ENCODE data around the gene PIGBOS1.

Gene PIGBOS1, protein sequence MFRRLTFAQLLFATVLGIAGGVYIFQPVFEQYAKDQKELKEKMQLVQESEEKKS
- total RNA-seq, result 3.9 to 4.7 (median 4.1) reads per million in 3 donors

DNA sequence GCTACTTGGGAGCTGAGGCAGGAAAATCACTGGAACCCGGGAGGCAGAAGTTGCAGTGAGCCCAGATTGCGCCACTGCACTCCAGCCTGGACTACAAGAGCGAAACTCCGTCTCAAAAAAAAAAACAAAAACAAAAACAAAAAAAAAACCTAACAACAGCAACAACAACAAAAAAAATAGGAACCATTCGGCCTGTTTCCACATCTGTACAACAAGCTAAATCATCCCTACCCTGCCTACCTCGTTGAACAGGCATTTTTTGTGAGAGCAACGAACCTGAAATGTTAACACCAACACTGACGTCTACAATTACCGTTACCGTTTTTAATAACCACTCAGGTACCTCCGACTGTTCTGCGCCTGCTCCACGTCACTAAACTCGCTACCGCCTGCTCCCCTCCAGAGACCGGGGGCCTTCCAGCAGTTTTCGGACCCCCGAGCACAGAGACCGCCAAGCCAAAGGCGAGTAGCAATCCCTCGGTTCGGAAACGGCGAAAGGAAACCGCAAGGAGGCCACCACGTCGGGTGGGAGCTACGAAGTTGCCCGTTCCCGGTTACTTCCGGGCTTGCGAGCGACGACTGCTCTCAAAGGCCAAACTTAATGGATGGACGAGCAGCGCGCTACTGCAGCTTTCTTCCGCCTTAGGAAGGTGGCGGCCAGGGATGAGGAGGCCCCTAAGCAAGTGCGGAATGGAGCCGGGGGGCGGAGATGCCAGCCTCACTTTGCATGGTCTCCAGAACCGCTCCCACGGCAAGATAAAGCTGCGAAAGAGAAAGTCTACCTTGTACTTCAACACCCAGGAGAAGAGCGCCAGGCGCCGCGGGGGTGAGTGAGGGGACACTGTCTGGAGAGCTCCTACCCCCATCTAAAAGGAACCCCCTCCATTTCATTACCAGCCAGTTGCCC is at the start of gene PIGBOS1, which contains the start of gene PIGB:
PIGBOS1 (minus strand) TSS at position 536 of the 907 bp plus-strand sequence. CDS start 1,331 bp downstream, outside the sequence.
PIGB (plus strand) TSS at position 635 of the 907 bp plus-strand sequence; CDS start at position 664, 29 bp downstream.
- H3K36me3 ChIP-seq (ENCODE audit: control insufficient read depth, insufficient read depth, low read length), result no peaks in the 10 kb centered on the region
- no peaks in the 10 kb centered on the region for H3K27me3 ChIP-seq (replicated peaks; ENCODE audit: control insufficient read depth, insufficient read depth, low read length, poor library complexity, severe bottlenecking)
- H3K4me3 ChIP-seq (ENCODE audit: insufficient read depth, low read depth, low read length, poor library complexity, severe bottlenecking), result peak within 1 kb of the TSS; percentile 92
- DNase-seq, result peak; percentile 52 to 71 (median 71)
- H3K27ac ChIP-seq (ENCODE audit: insufficient read depth, low read length, poor library complexity, severe bottlenecking), result peak within 1 kb of the TSS; percentile 98
- H3K9me3 ChIP-seq (ENCODE audit: control insufficient read depth, low read length), result no peaks in the 10 kb centered on the region
- H3K4me1 ChIP-seq (ENCODE audit: control insufficient read depth, insufficient read depth, low read length, poor library complexity, severe bottlenecking), result peaks cover 17% of the 10 kb centered on the region

- Histone ChIP-seq H3K4me1 (ENCODE audit: control insufficient read depth, insufficient read depth, low read length, poor library complexity, severe bottlenecking) (no peaks in the 10 kb centered on the region), H3K4me3 (ENCODE audit: insufficient read depth, low read depth, low read length, poor library complexity, severe bottlenecking) (no peak overlapping the region), H3K27me3 (replicated peaks; ENCODE audit: control insufficient read depth, insufficient read depth, low read length, poor library complexity, severe bottlenecking) (no peaks in the 10 kb centered on the region), H3K36me3 (ENCODE audit: control insufficient read depth, insufficient read depth, low read length) (peaks cover 12% of the 10 kb centered on the region), H3K9me3 (ENCODE audit: control insufficient read depth, low read length) (no peaks in the 10 kb centered on the region), H3K27ac (ENCODE audit: insufficient read depth, low read length, poor library complexity, severe bottlenecking) (no peak overlapping the region)
- no peak for DNase-seq
Observed at GRCh38 chr15:55366981-55367380, 48.1 kb upstream of the PIGBOS1 start.

DNA sequence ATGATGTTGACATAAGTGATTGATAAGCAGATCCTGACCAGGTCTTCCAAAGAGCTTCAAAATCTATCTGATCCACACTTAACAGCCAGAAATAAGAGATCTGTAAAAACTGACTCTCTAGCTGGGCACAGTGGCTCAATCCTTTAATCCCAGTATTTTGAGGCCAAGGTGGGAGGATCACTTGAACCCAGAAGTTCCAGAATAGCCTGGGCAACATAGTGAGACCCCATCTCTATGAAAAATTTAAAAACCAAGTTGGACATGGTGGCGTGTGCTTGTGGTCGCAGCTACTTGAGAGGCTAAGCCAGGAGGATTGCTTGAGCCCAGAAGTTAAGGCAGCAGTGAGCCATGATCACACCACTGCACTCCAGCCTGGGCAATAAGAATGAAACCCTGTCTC is 43.7 kb upstream of the PIGBOS1 start:
- Histone ChIP-seq H3K27ac (ENCODE audit: insufficient read depth, low read length, poor library complexity, severe bottlenecking) (no peak overlapping the region), H3K36me3 (ENCODE audit: control insufficient read depth, insufficient read depth, low read length) (peaks cover 7% of the 10 kb centered on the region), H3K9me3 (ENCODE audit: control insufficient read depth, low read length) (no peaks in the 10 kb centered on the region)

GRCh38 chr15:55361048-55361447 is 42.1 kb upstream of the PIGBOS1 start:
- H3K4me3 ChIP-seq (ENCODE audit: insufficient read depth, low read depth, low read length, poor library complexity, severe bottlenecking), result no peak overlapping the region
- no peak for DNase-seq
- no peaks in the 10 kb centered on the region for H3K4me1 ChIP-seq (ENCODE audit: control insufficient read depth, insufficient read depth, low read length, poor library complexity, severe bottlenecking)
- no peak overlapping the region for H3K27ac ChIP-seq (ENCODE audit: insufficient read depth, low read length, poor library complexity, severe bottlenecking)
- peaks cover 13% of the 10 kb centered on the region for H3K36me3 ChIP-seq (ENCODE audit: control insufficient read depth, insufficient read depth, low read length)
- no peaks in the 10 kb centered on the region for H3K9me3 ChIP-seq (ENCODE audit: control insufficient read depth, low read length)
- no peaks in the 10 kb centered on the region for H3K27me3 ChIP-seq (replicated peaks; ENCODE audit: control insufficient read depth, insufficient read depth, low read length, poor library complexity, severe bottlenecking)

More for the DNA sequence above, 43.7 kb upstream of the PIGBOS1 start:
- no peaks in the 10 kb centered on the region for H3K27me3 ChIP-seq (replicated peaks; ENCODE audit: control insufficient read depth, insufficient read depth, low read length, poor library complexity, severe bottlenecking)
- no peak overlapping the region for H3K4me3 ChIP-seq (ENCODE audit: insufficient read depth, low read depth, low read length, poor library complexity, severe bottlenecking)
- no peak for DNase-seq
- H3K4me1 ChIP-seq (ENCODE audit: control insufficient read depth, insufficient read depth, low read length, poor library complexity, severe bottlenecking), result no peaks in the 10 kb centered on the region

DNA sequence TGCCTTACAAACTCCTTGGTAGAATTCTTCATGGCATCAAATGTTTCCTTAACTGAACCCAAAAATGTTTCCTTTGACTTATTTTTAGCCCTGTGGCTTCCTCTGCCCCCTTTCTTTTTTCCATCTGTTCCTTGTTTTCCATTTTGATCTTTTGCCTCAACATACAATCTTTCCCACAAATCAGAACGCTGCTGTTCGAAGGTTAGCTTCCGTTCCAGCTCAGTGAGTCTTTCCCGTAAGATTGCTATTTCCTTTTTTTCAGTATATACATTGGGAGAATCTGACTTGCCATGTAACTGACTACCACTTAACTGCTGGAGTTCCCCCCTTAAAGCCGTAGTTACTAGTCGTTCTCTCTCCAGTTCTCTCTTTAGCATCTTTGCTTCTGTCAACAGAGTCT is 41.3 kb upstream of the PIGBOS1 start:
- Histone ChIP-seq H3K4me3 (ENCODE audit: insufficient read depth, low read depth, low read length, poor library complexity, severe bottlenecking) (no peak overlapping the region), H3K27me3 (replicated peaks; ENCODE audit: control insufficient read depth, insufficient read depth, low read length, poor library complexity, severe bottlenecking) (no peaks in the 10 kb centered on the region), H3K9me3 (ENCODE audit: control insufficient read depth, low read length) (no peaks in the 10 kb centered on the region), H3K36me3 (ENCODE audit: control insufficient read depth, insufficient read depth, low read length) (peaks cover 13% of the 10 kb centered on the region), H3K4me1 (ENCODE audit: control insufficient read depth, insufficient read depth, low read length, poor library complexity, severe bottlenecking) (no peaks in the 10 kb centered on the region), H3K27ac (ENCODE audit: insufficient read depth, low read length, poor library complexity, severe bottlenecking) (no peak overlapping the region)
- no peak for DNase-seq

- Histone ChIP-seq H3K9me3 (ENCODE audit: control insufficient read depth, low read length) (no peaks in the 10 kb centered on the region), H3K4me1 (ENCODE audit: control insufficient read depth, insufficient read depth, low read length, poor library complexity, severe bottlenecking) (no peaks in the 10 kb centered on the region), H3K36me3 (ENCODE audit: control insufficient read depth, insufficient read depth, low read length) (peaks cover 15% of the 10 kb centered on the region), H3K4me3 (ENCODE audit: insufficient read depth, low read depth, low read length, poor library complexity, severe bottlenecking) (no peak overlapping the region), H3K27me3 (replicated peaks; ENCODE audit: control insufficient read depth, insufficient read depth, low read length, poor library complexity, severe bottlenecking) (no peaks in the 10 kb centered on the region), H3K27ac (ENCODE audit: insufficient read depth, low read length, poor library complexity, severe bottlenecking) (no peak overlapping the region)
- no peak for DNase-seq
Observed at GRCh38 chr15:55358471-55358870, 39.5 kb upstream of the PIGBOS1 start.

DNA sequence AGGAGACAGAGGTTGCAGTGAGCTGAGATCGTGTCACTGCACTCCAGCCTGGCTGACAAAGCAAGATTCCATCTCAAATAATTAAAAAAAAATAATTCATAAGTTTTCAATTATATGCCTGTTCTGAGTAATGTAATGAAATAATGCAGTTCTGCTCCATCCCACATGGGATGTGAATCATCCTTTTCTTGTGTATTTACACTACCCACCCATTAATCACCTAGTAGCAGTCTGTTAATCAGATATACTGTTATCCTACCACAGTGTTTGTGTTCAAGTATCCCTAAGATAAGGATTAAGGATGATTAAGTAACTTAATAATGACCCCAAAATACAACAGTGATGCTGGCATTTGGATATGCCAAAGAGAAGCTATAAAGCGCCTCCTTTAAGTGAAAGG is 38.9 kb upstream of the PIGBOS1 start:
- Histone ChIP-seq H3K4me1 (ENCODE audit: control insufficient read depth, insufficient read depth, low read length, poor library complexity, severe bottlenecking) (no peaks in the 10 kb centered on the region), H3K27me3 (replicated peaks; ENCODE audit: control insufficient read depth, insufficient read depth, low read length, poor library complexity, severe bottlenecking) (no peaks in the 10 kb centered on the region), H3K27ac (ENCODE audit: insufficient read depth, low read length, poor library complexity, severe bottlenecking) (no peak overlapping the region), H3K9me3 (ENCODE audit: control insufficient read depth, low read length) (no peaks in the 10 kb centered on the region), H3K36me3 (ENCODE audit: control insufficient read depth, insufficient read depth, low read length) (peaks cover 16% of the 10 kb centered on the region), H3K4me3 (ENCODE audit: insufficient read depth, low read depth, low read length, poor library complexity, severe bottlenecking) (no peak overlapping the region)
- DNase-seq, result no peak

- Histone ChIP-seq H3K4me1 (ENCODE audit: control insufficient read depth, insufficient read depth, low read length, poor library complexity, severe bottlenecking) (no peaks in the 10 kb centered on the region), H3K27ac (ENCODE audit: insufficient read depth, low read length, poor library complexity, severe bottlenecking) (no peak overlapping the region), H3K36me3 (ENCODE audit: control insufficient read depth, insufficient read depth, low read length) (peaks cover 23% of the 10 kb centered on the region), H3K27me3 (replicated peaks; ENCODE audit: control insufficient read depth, insufficient read depth, low read length, poor library complexity, severe bottlenecking) (no peaks in the 10 kb centered on the region), H3K4me3 (ENCODE audit: insufficient read depth, low read depth, low read length, poor library complexity, severe bottlenecking) (no peak overlapping the region), H3K9me3 (ENCODE audit: control insufficient read depth, low read length) (no peaks in the 10 kb centered on the region)
- no peak for DNase-seq
Observed at GRCh38 chr15:55356985-55357585, 38.2 kb upstream of the PIGBOS1 start.

DNA sequence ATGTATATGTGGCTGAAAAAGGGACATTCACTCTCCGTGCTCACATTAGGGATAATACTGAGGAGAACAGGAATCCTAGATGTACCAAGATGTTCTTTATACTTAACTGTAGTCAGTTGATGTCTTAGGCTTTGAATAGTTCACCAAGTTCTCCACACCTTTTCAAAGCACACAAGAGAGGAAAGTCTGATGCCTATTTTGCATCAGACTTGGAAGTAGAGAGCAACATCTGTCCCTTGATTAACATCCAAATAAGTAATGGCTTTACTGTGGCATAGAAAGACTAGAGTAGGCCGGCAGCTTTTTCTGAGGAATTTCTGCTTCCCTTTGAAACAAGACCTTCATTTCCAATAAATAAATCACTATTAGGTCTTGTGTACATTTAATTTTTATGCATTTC is 34.1 kb upstream of the PIGBOS1 start:
- H3K4me1 ChIP-seq (ENCODE audit: control insufficient read depth, insufficient read depth, low read length, poor library complexity, severe bottlenecking), result no peaks in the 10 kb centered on the region
- no peak overlapping the region for H3K4me3 ChIP-seq (ENCODE audit: insufficient read depth, low read depth, low read length, poor library complexity, severe bottlenecking)
- DNase-seq, result no peak
- no peaks in the 10 kb centered on the region for H3K9me3 ChIP-seq (ENCODE audit: control insufficient read depth, low read length)
- no peak overlapping the region for H3K27ac ChIP-seq (ENCODE audit: insufficient read depth, low read length, poor library complexity, severe bottlenecking)
- peaks cover 29% of the 10 kb centered on the region for H3K36me3 ChIP-seq (ENCODE audit: control insufficient read depth, insufficient read depth, low read length)
- no peaks in the 10 kb centered on the region for H3K27me3 ChIP-seq (replicated peaks; ENCODE audit: control insufficient read depth, insufficient read depth, low read length, poor library complexity, severe bottlenecking)

- Histone ChIP-seq H3K27me3 (replicated peaks; ENCODE audit: control insufficient read depth, insufficient read depth, low read length, poor library complexity, severe bottlenecking) (no peaks in the 10 kb centered on the region), H3K27ac (ENCODE audit: insufficient read depth, low read length, poor library complexity, severe bottlenecking) (no peak overlapping the region), H3K36me3 (ENCODE audit: control insufficient read depth, insufficient read depth, low read length) (peaks cover 21% of the 10 kb centered on the region)
Observed at GRCh38 chr15:55349282-55349681, 30.4 kb upstream of the PIGBOS1 start.

More at GRCh38 chr15:55349282-55349681, 30.4 kb upstream of the PIGBOS1 start:
- H3K4me1 ChIP-seq (ENCODE audit: control insufficient read depth, insufficient read depth, low read length, poor library complexity, severe bottlenecking), result no peaks in the 10 kb centered on the region
- no peak for DNase-seq
- H3K9me3 ChIP-seq (ENCODE audit: control insufficient read depth, low read length), result no peaks in the 10 kb centered on the region
- no peak overlapping the region for H3K4me3 ChIP-seq (ENCODE audit: insufficient read depth, low read depth, low read length, poor library complexity, severe bottlenecking)

All from effector memory CD4-positive, alpha-beta T cell (primary cell).